ENCODE data around the gene SECISBP2.

DNA sequence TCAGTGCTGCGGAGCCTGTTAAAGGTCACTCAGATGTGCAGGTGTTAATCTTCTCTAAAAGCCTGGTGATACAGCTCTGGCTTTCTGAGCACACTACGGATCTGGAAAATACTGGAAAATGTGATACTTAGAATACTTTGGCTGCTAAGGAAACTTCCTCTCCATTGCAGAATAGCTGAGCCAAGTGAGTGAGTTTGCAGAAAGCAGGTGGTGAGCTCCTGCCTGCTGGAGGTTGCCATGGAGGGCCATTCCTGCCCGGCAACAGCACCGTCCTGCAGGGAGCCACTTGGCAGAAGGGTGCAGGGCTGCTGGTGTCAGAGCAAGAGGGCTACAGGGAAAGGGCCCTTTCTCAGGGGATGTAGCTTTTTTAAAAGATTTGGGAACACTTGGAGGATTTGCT, 40.7 kb downstream of the SECISBP2 start:
- TF ChIP-seq ELK4 (IDR thresholded peaks at IDR 0.05; ENCODE audit: borderline replicate concordance, low read depth, low read length), result no peak
- no peak for TF ChIP-seq YY1 (tag by site-specific recombination; IDR thresholded peaks at IDR 0.05)
- TF ChIP-seq ZNF362 (tag by site-specific recombination; IDR thresholded peaks at IDR 0.05), result no peak
